AG10803 (cell line): ENCODE measurements around the gene SLC8A1.

Experiments used
- DNase-seq: peaks from one replicate; pipeline ENCODE4 v3.0.0; 2010; ENCODE audit warnings: low read depth
- H3K4me3 ChIP-seq: 2 replicates; pipeline ENCODE4 v1.5.1; 2011; ENCODE audit warnings: mild to moderate bottlenecking, low read length, control low read depth
- TF ChIP-seq, protein P1 (sequence below): conservative IDR thresholded peaks from 2 replicates; pipeline ENCODE4 v1.5.1; 2011; ENCODE audit warnings: mild to moderate bottlenecking, low read length, control low read depth, inconsistent platforms

SLC8A1 gene

DNA sequence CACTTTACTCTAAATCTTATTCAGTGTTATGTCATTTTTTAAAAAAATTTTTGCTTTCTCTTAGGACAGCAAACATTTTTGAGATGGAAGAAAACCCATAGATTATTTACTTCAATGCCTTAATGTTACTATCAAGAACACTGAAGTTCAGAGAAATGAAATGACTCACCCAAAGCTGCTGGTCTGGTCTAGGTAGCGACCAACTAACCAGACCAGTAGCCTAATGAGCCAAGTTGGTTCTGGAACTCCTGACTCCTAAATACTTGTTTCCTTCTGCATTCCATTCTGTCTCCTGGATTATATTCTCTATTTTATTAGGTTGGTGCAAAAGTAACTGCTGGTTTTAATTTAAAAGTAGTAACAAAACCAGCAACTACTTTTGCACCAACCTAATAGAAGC lies 35.4 kb downstream of the SLC8A1 start:
- TF ChIP-seq, protein P1, sequence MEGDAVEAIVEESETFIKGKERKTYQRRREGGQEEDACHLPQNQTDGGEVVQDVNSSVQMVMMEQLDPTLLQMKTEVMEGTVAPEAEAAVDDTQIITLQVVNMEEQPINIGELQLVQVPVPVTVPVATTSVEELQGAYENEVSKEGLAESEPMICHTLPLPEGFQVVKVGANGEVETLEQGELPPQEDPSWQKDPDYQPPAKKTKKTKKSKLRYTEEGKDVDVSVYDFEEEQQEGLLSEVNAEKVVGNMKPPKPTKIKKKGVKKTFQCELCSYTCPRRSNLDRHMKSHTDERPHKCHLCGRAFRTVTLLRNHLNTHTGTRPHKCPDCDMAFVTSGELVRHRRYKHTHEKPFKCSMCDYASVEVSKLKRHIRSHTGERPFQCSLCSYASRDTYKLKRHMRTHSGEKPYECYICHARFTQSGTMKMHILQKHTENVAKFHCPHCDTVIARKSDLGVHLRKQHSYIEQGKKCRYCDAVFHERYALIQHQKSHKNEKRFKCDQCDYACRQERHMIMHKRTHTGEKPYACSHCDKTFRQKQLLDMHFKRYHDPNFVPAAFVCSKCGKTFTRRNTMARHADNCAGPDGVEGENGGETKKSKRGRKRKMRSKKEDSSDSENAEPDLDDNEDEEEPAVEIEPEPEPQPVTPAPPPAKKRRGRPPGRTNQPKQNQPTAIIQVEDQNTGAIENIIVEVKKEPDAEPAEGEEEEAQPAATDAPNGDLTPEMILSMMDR, result no peak
- DNase-seq, result peak; percentile 64
- no peak overlapping the region for H3K4me3 ChIP-seq

DNA sequence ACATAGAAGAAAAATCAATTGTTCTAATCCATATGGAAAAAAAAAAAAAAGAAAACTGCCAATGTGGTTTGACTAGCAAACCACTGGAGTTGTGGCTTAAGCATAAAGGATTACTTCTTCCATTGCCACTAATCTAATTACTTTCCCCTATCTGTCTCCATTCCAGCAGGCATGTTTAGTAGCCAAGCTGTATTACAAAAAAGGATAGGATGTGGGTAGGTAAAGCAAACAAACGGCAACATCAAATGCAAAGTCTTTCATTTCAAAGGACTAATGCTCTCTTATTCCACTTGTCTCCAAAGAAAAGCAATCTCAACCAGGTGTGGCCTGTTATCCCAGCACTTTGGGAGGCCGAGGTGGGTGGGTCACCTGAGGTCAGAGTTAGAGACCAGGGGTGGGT lies 36.5 kb downstream of the SLC8A1 start:
- TF ChIP-seq, protein P1, result no peak
- H3K4me3 ChIP-seq, result no peak overlapping the region
- DNase-seq, result no peak

DNA sequence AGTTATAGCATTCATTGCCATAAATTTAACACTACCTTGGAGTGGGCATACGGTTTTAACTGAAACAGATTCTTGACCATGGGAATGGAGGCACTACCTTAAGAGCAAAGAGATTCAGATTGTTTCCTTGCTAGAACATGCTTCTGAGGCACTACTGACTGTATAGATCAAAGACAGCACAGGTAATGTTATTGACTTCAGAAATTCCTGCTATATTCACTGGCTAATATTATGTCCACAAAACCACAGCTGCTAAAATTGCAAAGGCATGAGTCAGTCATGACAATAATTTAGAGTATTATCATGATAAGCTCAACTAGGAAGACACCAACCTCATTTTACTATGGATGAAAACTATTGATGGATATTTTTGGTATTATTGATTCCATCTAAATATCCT lies 39.4 kb downstream of the SLC8A1 start:
- H3K4me3 ChIP-seq, result no peak overlapping the region
- TF ChIP-seq, protein P1, result no peak
- DNase-seq, result no peak

DNA sequence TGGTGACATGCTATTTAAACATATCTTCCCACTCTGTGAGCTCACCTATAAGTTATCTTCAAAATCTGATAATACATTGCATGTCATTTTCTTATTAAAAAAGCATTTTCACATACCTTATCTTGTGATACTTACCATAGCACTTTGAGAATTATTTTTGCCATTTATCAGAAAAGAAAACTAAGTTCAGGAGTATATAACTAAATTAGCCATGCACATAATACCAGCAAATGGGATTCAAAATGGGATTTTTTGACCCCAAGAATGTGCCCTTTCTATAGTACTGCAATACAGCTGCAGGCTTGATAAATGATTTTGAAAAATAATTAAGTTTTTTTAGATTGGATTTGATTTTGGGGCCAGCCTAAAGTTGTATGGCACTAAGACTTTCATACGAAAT lies 41.2 kb downstream of the SLC8A1 start:
- no peak overlapping the region for H3K4me3 ChIP-seq
- DNase-seq, result no peak
- TF ChIP-seq, protein P1, result no peak

DNA sequence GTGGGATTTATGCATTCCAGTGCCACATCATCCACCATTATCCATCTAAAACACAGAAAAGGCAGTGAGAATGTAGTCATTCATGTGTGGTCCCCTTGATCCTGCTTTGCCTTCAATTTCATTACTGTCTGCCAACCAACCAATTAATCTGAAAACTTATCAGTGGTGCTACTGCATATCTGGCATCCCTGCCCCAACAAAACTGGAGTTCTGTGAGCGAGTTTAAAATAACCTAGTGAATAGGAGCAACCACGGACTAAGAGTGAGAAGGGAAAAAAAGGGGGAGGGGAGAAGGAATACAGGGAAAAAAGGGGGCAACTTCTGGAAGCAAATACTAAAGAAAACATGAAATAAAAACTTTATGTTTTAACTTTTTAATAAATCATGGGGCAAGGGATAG lies 42.2 kb downstream of the SLC8A1 start:
- no peak for DNase-seq
- TF ChIP-seq, protein P1, result no peak
- no peak overlapping the region for H3K4me3 ChIP-seq

DNA sequence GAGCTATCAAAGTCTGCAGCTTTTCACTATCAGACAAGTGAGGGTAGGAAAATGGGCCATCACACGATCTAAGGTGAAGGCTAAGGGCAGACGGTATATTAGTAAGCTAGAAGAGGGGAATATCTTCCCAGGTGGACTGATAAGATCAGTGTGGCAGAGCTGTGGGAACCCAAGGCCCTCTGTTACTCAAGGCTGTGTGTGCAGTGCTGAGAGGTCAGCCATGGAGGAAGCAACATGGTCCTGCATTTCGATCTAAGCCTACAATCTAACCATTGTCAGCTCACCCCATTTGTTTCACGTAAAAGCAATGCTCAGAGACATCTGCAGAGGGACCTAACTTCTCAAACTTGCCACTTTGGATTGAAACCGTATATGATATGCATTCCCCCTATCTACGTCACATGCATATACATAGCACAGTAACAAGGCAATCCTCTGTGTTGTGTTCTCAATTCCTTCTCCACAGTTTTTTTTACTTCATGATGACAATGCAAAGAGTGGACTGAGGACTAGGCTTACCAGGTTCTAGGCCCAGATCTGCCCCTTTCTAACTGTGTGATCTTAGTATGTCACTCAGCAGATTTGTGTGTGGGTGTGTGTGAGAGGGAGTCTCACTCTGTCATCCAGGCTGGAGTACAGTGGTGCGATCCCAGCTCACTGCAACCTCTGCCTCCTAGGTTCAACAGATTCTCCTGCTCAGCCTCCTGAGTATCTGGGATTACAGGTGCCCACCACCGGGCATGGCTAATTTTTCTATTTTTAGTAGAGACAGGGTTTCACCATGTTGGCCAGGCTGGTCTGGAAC lies 45.2 kb downstream of the SLC8A1 start:
- no peak for DNase-seq
- TF ChIP-seq, protein P1, result no peak
- no peak overlapping the region for H3K4me3 ChIP-seq

DNA sequence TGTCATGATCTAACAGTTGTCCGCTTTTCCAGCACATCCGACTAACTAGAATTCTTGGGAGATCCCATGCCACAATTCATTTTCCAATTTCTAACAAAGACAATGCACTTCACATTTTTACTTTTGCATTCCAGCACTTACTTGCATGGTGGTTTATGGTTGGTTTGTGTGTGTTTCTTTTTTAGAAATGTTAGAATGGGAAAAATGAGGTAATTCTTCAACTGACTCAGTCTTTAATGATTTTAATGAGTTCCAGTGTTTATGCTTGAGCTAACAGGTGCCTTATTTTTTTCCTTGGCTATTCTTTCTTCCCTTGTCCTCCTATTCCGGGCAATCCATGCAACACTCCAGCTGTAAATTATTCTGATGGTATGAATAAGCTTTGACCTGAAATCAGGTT lies 46.4 kb downstream of the SLC8A1 start:
- H3K4me3 ChIP-seq, result no peak overlapping the region
- DNase-seq, result peak; percentile 86
- TF ChIP-seq, protein P1, result no peak
